GM23338 (cell line): ENCODE results near the gene ANAPC13.

Source experiments
- CTCF ChIP-seq, 2 experiments: fragments of 200-600 bp in 1 of 2; sonication (generic) in 1 of 2; conservative IDR thresholded peaks; 2 replicates each; pipeline versions ENCODE4 v1.5.1 to v1.6.1; 2016 to 2017; ENCODE audit warnings: antibody characterized with exemption in 2 of 2, low read depth in 2 of 2, mild to moderate bottlenecking in 2 of 2, moderate library complexity in 1 of 2
- EZH2 ChIP-seq: fragments of 200-600 bp; sonication (generic); IDR thresholded peaks from one replicate; pipeline ENCODE4 v1.8.0; 2017; ENCODE audit warnings: antibody characterized with exemption, mild to moderate bottlenecking, low read depth; ENCODE audit not compliant: unreplicated experiment

- TF ChIP-seq EZH2, result no peak
- TF ChIP-seq CTCF (conservative IDR thresholded peaks at IDR 0.05; ENCODE audit: low read depth in 2 of 2), result no peak
These were observed 25.7 kb upstream of the ANAPC13 start for GRCh38 chr3:134511500-134511899.
